Caco-2 (cell line): Measurements from ENCODE around the gene FNBP1. TPM values are rescaled to one million over a fixed set of nuclear protein-coding genes. Genes with fewer than 3 reads are reported as not detected.
"Not testable (repeated sequence)": the region's sequence is repeated elsewhere in the genome, so short reads cannot be mapped to it uniquely, and the experiment has no call there.

ENCODE experiments used
- BruUV-seq: library from RNA; stranded (reverse); fragments of 400-500 nt; replicated peaks from 2 replicates; lab custom pipeline; 2021; lab: Mats Ljungman, UMichigan
- CTCF ChIA-PET: fragments of 300-600 bp; sonication (Branson Sonifier 250); formaldehyde crosslinking; loops from one replicate; lab custom pipeline; 2022; ENCODE audit warnings: antibody characterized with exemption; lab: Charles Lee
- POLR2A ChIA-PET: fragments of 300-600 bp; sonication (Branson Sonifier 250); formaldehyde crosslinking; loops from one replicate; lab custom pipeline; 2022; ENCODE audit warnings: antibody characterized with exemption; lab: Charles Lee
- DNase-seq, 2 experiments: peaks; one replicate each; pipeline versions ENCODE4 v3.0.0 to v3.0.0-alpha.2; 2020 to 2022
- H3K27me3 ChIP-seq: replicated peaks from 2 replicates; pipeline ENCODE4 v1.6.0; 2011; ENCODE audit warnings: low read length; ENCODE audit not compliant: control insufficient read depth, insufficient read depth
- H3K36me3 ChIP-seq: 2 replicates; pipeline ENCODE4 v1.5.1; 2011; ENCODE audit warnings: low read length; ENCODE audit not compliant: control insufficient read depth, insufficient read depth
- H3K4me1 ChIP-seq: fragments of 250-450 bp; sonication (Bioruptor Pico); 2 replicates; pipeline ENCODE4 v1.5.1; 2020; ENCODE audit warnings: mild to moderate bottlenecking
- H3K4me3 ChIP-seq: 2 replicates; pipeline ENCODE4 v1.5.1; 2011; ENCODE audit warnings: low read depth, mild to moderate bottlenecking, control low read depth, low read length
- H3K9me3 ChIP-seq: fragments of 250-450 bp; sonication (Bioruptor Pico); 2 replicates; pipeline ENCODE4 v1.5.1; 2020; ENCODE audit warnings: mild to moderate bottlenecking, moderate library complexity
- H3K27ac Mint-ChIP-seq: one replicate; pipeline ENCODE4 v1.8.0; 2022; ENCODE audit warnings: mixed read lengths; ENCODE audit not compliant: unreplicated experiment
- H3K27me3 Mint-ChIP-seq: one replicate; pipeline ENCODE4 v1.8.0; 2022; ENCODE audit warnings: mixed read lengths; ENCODE audit not compliant: insufficient read depth, unreplicated experiment
- H3K36me3 Mint-ChIP-seq: one replicate; pipeline ENCODE4 v1.8.0; 2022; ENCODE audit warnings: mild to moderate bottlenecking, mixed read lengths; ENCODE audit not compliant: insufficient read depth, unreplicated experiment
- H3K4me1 Mint-ChIP-seq: one replicate; pipeline ENCODE4 v1.8.0; 2022; ENCODE audit warnings: low read depth, mixed read lengths; ENCODE audit not compliant: unreplicated experiment
- H3K4me3 Mint-ChIP-seq: one replicate; pipeline ENCODE4 v1.8.0; 2022; ENCODE audit warnings: mild to moderate bottlenecking, moderate library complexity, mixed read lengths; ENCODE audit not compliant: unreplicated experiment
- H3K9me3 Mint-ChIP-seq: one replicate; pipeline ENCODE4 v1.8.0; 2022; ENCODE audit warnings: mixed read lengths; ENCODE audit not compliant: unreplicated experiment
- intact Hi-C: fragments of 100-400 bp; cut with micrococcal nuclease; formaldehyde crosslinking; loops from one replicate; pipeline ENCODE4 v1.10.0; 2022; ENCODE audit not compliant: unreplicated experiment
- total RNA-seq: library from RNA; stranded (reverse); gene quantifications from 2 replicates; pipeline ENCODE4 v1.2.3, GENCODE V29; 2022
- TF ChIP-seq, protein P1 (sequence below), 2 experiments: fragments of 200-600 bp in 1 of 2; IDR thresholded peaks; 1 replicate in 1 of 2; 2 replicates in 1 of 2; pipeline versions ENCODE4 v1.5.1 to v1.8.0; 2011 to 2022; ENCODE audit warnings: antibody characterized with exemption in 1 of 2, control low read depth in 1 of 2, inconsistent platforms in 1 of 2, low read depth in 1 of 2, low read length in 1 of 2, mild to moderate bottlenecking in 1 of 2, moderate library complexity in 1 of 2; ENCODE audit not compliant: insufficient read depth in 1 of 2, severe bottlenecking in 1 of 2, unreplicated experiment in 1 of 2

Gene FNBP1
- total RNA-seq, 1 experiment from 2014 or later: 33.2 TPM

DNA sequence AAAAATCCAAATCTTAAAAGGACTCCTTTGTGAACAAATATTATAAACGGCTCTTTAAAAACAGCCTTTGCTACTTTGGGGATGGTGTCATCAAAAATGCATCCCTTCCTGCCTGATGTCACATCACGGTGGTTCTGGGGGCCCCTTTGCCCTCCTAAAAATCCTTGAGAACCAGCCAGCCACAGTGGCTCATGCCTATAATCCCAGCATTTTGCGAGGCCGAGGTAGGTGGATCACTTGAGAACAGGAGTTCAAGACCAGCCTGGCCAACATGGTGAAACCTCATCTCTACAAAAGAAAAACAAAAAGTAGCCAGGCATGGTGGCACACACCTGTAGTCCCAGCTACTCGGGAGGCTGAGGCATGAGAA is 43.9 kb downstream of the FNBP1 start:
- H3K27ac Mint-ChIP-seq: no peak overlapping the region
- CTCF ChIA-PET: no interaction called here
- H3K36me3 ChIP-seq: no peaks in the 10 kb centered on the region
- H3K4me1 Mint-ChIP-seq: peaks cover 7% of the 10 kb centered on the region
- intact Hi-C loops: no loop called here
- no peak for DNase-seq
- no TSS peak for BruUV-seq
- no peaks in the 10 kb centered on the region for H3K27me3 Mint-ChIP-seq
- H3K36me3 Mint-ChIP-seq: no peaks in the 10 kb centered on the region
- H3K4me1 ChIP-seq: no peaks in the 10 kb centered on the region
- POLR2A ChIA-PET: no interaction called here
- TF ChIP-seq, protein P1, sequence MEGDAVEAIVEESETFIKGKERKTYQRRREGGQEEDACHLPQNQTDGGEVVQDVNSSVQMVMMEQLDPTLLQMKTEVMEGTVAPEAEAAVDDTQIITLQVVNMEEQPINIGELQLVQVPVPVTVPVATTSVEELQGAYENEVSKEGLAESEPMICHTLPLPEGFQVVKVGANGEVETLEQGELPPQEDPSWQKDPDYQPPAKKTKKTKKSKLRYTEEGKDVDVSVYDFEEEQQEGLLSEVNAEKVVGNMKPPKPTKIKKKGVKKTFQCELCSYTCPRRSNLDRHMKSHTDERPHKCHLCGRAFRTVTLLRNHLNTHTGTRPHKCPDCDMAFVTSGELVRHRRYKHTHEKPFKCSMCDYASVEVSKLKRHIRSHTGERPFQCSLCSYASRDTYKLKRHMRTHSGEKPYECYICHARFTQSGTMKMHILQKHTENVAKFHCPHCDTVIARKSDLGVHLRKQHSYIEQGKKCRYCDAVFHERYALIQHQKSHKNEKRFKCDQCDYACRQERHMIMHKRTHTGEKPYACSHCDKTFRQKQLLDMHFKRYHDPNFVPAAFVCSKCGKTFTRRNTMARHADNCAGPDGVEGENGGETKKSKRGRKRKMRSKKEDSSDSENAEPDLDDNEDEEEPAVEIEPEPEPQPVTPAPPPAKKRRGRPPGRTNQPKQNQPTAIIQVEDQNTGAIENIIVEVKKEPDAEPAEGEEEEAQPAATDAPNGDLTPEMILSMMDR (IDR thresholded peaks at IDR 0.05; ENCODE audit: insufficient read depth in 1 of 2, low read depth in 1 of 2, low read length in 1 of 2, severe bottlenecking in 1 of 2, unreplicated experiment in 1 of 2): no peak
- no peaks in the 10 kb centered on the region for H3K9me3 ChIP-seq
- H3K27me3 ChIP-seq: no peaks in the 10 kb centered on the region
- H3K4me3 Mint-ChIP-seq: no peak overlapping the region
- no peak overlapping the region for H3K4me3 ChIP-seq
- no peaks in the 10 kb centered on the region for H3K9me3 Mint-ChIP-seq

DNA sequence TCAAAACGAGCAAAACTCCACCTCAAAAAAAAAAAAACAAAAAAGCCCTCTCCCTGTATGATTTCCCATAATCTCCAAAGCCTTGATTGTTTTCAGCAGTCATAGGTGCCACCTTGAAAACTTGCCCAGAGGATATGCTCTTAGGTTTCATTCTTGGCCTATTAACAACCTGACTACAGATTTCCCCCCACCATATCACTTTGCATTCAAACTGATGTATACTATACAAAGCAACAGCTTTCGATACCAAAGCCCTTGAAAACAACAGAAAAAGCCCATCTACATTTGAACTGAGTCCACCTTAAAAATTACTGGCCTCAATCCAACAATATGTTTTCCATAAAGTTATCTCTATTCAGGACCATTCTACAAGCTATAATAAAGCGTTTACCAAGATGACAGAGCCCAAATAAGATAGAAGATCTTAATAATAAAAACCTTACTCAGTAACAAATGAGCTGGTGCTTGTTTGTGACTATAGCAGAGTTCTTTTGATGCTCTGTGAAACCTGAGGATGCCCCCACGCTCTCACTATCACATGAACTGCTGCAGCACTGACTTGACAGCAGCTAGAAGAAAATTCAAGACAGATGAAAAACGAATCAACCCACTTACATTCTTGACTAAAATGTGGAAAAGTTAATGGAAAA is 44.4 kb downstream of the FNBP1 start:
- intact Hi-C loops: no loop called here
- H3K4me3 ChIP-seq: no peak overlapping the region
- H3K27me3 Mint-ChIP-seq: no peaks in the 10 kb centered on the region
- H3K4me3 Mint-ChIP-seq: no peak overlapping the region
- no TSS peak for BruUV-seq
- H3K9me3 Mint-ChIP-seq: no peaks in the 10 kb centered on the region
- no peaks in the 10 kb centered on the region for H3K27me3 ChIP-seq
- no peak for DNase-seq
- TF ChIP-seq, protein P1 (IDR thresholded peaks at IDR 0.05; ENCODE audit: insufficient read depth in 1 of 2, low read depth in 1 of 2, low read length in 1 of 2, severe bottlenecking in 1 of 2, unreplicated experiment in 1 of 2): no peak
- ChIA-PET CTCF (no interaction called here), POLR2A (no interaction called here)
- H3K4me1 ChIP-seq: no peaks in the 10 kb centered on the region
- H3K9me3 ChIP-seq: no peaks in the 10 kb centered on the region
- peaks cover 7% of the 10 kb centered on the region for H3K4me1 Mint-ChIP-seq
- H3K36me3 Mint-ChIP-seq: no peaks in the 10 kb centered on the region
- H3K27ac Mint-ChIP-seq: no peak overlapping the region
- H3K36me3 ChIP-seq: no peaks in the 10 kb centered on the region

DNA sequence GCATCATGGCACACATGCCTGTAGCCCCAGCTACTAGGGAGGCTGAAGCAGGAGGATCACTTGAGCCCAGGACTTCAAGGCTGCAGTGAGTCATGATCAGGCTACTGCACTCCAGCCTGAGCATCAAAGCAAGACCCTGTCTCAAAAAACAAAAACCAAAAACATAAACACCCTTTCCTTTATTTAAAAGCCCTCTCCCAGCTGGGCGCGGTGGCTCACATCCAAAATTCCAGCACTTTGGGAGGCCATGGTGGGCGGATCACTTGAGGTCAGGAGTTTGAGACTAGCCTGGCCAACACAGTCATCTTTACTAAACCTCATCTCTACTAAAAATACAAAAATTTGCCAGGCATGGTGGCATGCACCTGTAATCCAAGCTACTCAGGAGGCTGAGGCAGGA is 45.3 kb downstream of the FNBP1 start:
- H3K4me3 Mint-ChIP-seq, H3K27me3 Mint-ChIP-seq, H3K4me3 ChIP-seq, H3K4me1 ChIP-seq, H3K9me3 ChIP-seq, H3K27me3 ChIP-seq, H3K9me3 Mint-ChIP-seq, DNase-seq, CTCF ChIA-PET, BruUV-seq, H3K27ac Mint-ChIP-seq, H3K4me1 Mint-ChIP-seq, intact Hi-C loops, H3K36me3 ChIP-seq, POLR2A ChIA-PET, H3K36me3 Mint-ChIP-seq: not testable (repeated sequence)
